K562 (cell line): ENCODE data around the gene CRTC3. TPM values are rescaled to one million over a fixed set of nuclear protein-coding genes. Genes with fewer than 3 reads are reported as not detected.

Source experiments
- ARID1B ChIP-seq: fragments of 450-650 bp; IDR thresholded peaks from 2 replicates; pipeline ENCODE4 v1.6.1; 2016; ENCODE audit warnings: antibody characterized with exemption, mild to moderate bottlenecking, inconsistent platforms
- ATF4 ChIP-seq: fragments of 450-650 bp; formaldehyde crosslinking; IDR thresholded peaks from 2 replicates; pipeline ENCODE4 v1.4.0; 2022; ENCODE audit warnings: mild to moderate bottlenecking, moderate library complexity
- EHMT2 ChIP-seq: fragments of 450-650 bp; IDR thresholded peaks from 2 replicates; pipeline ENCODE4 v1.6.1; 2018; ENCODE audit warnings: antibody characterized with exemption
- FOXA1 ChIP-seq: fragments of 450-650 bp; IDR thresholded peaks from 2 replicates; pipeline ENCODE4 v1.6.1; 2016; ENCODE audit warnings: mild to moderate bottlenecking, borderline replicate concordance
- HSF4 ChIP-seq: fragments of 250-450 bp; sonication (Bioruptor Pico); IDR thresholded peaks from 2 replicates; pipeline ENCODE4 v2.1.2; 2022; ENCODE audit warnings: mild to moderate bottlenecking, moderate library complexity, borderline replicate concordance
- IFI16 ChIP-seq: fragments of 250-450 bp; sonication (Bioruptor Pico); IDR thresholded peaks from 2 replicates; pipeline ENCODE4 v2.1.2; 2022; ENCODE audit warnings: mild to moderate bottlenecking, inconsistent platforms
- KDM5B ChIP-seq: fragments of 200-600 bp; sonication (generic); IDR thresholded peaks from 2 replicates; pipeline ENCODE4 v1.6.1; 2012; ENCODE audit warnings: low read depth, mild to moderate bottlenecking, moderate library complexity, low read length, control low read depth, inconsistent platforms; ENCODE audit not compliant: insufficient replicate concordance
- KLF16 ChIP-seq: IDR thresholded peaks from 2 replicates; pipeline ENCODE4 v1.6.1; 2016; ENCODE audit warnings: antibody characterized with exemption
- MTA3 ChIP-seq: fragments of 450-650 bp; formaldehyde crosslinking; IDR thresholded peaks from 2 replicates; pipeline ENCODE4 v1.6.1; 2017; ENCODE audit warnings: mild to moderate bottlenecking, borderline replicate concordance
- MXI1 ChIP-seq: IDR thresholded peaks from 2 replicates; pipeline ENCODE4 v1.6.1; 2011; ENCODE audit warnings: low read depth, mild to moderate bottlenecking, improper control_type of control experiment, low read length
- NEUROD1 ChIP-seq: fragments of 150-350 bp; IDR thresholded peaks from 2 replicates; pipeline ENCODE4 v1.6.1; 2014; ENCODE audit warnings: borderline replicate concordance, low read length, low read depth; ENCODE audit not compliant: partially characterized antibody
- NR1H2 ChIP-seq: sonication (generic); formaldehyde crosslinking; IDR thresholded peaks from 2 replicates; pipeline ENCODE4 v1.4.0; 2020; ENCODE audit warnings: mild to moderate bottlenecking, missing genetic modification reagents
- POLR2B ChIP-seq: fragments of 450-650 bp; IDR thresholded peaks from 2 replicates; pipeline ENCODE4 v1.6.1; 2018; ENCODE audit warnings: low read depth; ENCODE audit not compliant: partially characterized antibody
- RB1 ChIP-seq: fragments of 450-650 bp; IDR thresholded peaks from 2 replicates; pipeline ENCODE4 v1.6.1; 2017; ENCODE audit warnings: low read depth, mild to moderate bottlenecking
- SRSF3 ChIP-seq: fragments of 200-400 bp; formaldehyde crosslinking; IDR thresholded peaks from 2 replicates; pipeline ENCODE4 v1.6.1; 2016; ENCODE audit warnings: mild to moderate bottlenecking, low read length, moderate library complexity; ENCODE audit not compliant: insufficient read depth
- STAT5B ChIP-seq: fragments of 250-450 bp; sonication (Bioruptor Pico); IDR thresholded peaks from 2 replicates; pipeline ENCODE4 v1.8.0; 2021; ENCODE audit warnings: mild to moderate bottlenecking, inconsistent platforms
- TCF3 ChIP-seq: sonication (generic); formaldehyde crosslinking; IDR thresholded peaks from 2 replicates; pipeline ENCODE4 v1.4.0; 2020; ENCODE audit warnings: mild to moderate bottlenecking, missing genetic modification reagents
- TCFL5 ChIP-seq: fragments of 250-450 bp; sonication (Bioruptor Pico); conservative IDR thresholded peaks from 2 replicates; pipeline ENCODE4 v1.6.1; 2021; ENCODE audit warnings: mild to moderate bottlenecking, moderate library complexity, matching md5 sums
- ZSCAN29 ChIP-seq: fragments of 450-650 bp; IDR thresholded peaks from 2 replicates; pipeline ENCODE4 v1.6.1; 2017
- polyA plus RNA-seq, 8 experiments: library from polyadenylated mRNA; depleted of rRNA in 4 of 8; stranded (reverse) in 5 of 8; unstranded in 3 of 8; fragments of >200 nt; fragmentation: Nextera tagmentation in 2 of 8; fragmentation: Illumina TruSeq in 1 of 8; extraction: Ambion mirVana in 2 of 8; extraction: Trizol in 1 of 8; gene quantifications; 2 replicates each; pipeline versions ENCODE4 v1.2.1 to v1.2.3, GENCODE V29; 2011 to 2014; ENCODE audit warnings: inconsistent platforms in 1 of 8, missing spikeins in 1 of 8
- total RNA-seq, 7 experiments: library from RNA; depleted of rRNA in 6 of 7; stranded (reverse); fragments of >200 nt in 6 of 7; fragmentation: Illumina TruSeq in 2 of 7; extraction: Trizol in 2 of 7; gene quantifications; 2 replicates each; pipeline versions ENCODE4 v1.2.1 to v1.2.3, GENCODE V29; 2011 to 2021; ENCODE audit warnings: low replicate concordance in 1 of 7
- TF ChIP-seq, protein P1 (sequence below): fragments of 150-350 bp; conservative IDR thresholded peaks from 2 replicates; pipeline ENCODE4 v1.6.1; 2014; ENCODE audit warnings: low read length
- TF ChIP-seq, protein P2 (sequence below), 2 experiments: IDR thresholded peaks; 2 replicates each; pipeline ENCODE4 v1.6.1; 2011; ENCODE audit warnings: borderline replicate concordance in 1 of 2, control low read depth in 1 of 2, low read depth in 1 of 2, low read length in 1 of 2, mild to moderate bottlenecking in 1 of 2, mixed read lengths in 1 of 2, moderate library complexity in 1 of 2; ENCODE audit not compliant: insufficient read depth in 1 of 2, insufficient read length in 1 of 2, poor library complexity in 1 of 2, severe bottlenecking in 1 of 2; ENCODE audit errors: extremely low read depth in 1 of 2

Gene CRTC3
- total and polyA plus RNA-seq, 9 of the 15 experiments (the other 6 are each of a cell fraction or from before 2014, with no cell fraction given): 1.2 to 19.0 (median 11.6) TPM

- TF ChIP-seq TCFL5 (CRISPR knock-in tag) (peak; percentile 100), ZSCAN29 (no peak), KDM5B (no peak), TCF3 (CRISPR knock-in tag) (peak; percentile 41; the same call in 1 of the 2 replicates), POLR2B (peak; percentile 47), MXI1 (peak; percentile 88), RB1 (peak; percentile 89; the same call in 1 of the 2 replicates), STAT5B (CRISPR knock-in tag) (peak; percentile 99), ATF4 (CRISPR knock-in tag) (peak; percentile 100), SRSF3 (no peak), NR1H2 (no peak), NEUROD1 (peak; percentile 51), MTA3 (peak; percentile 83), ARID1B (peak; percentile 81), KLF16 (peak; percentile 59; the same call in 1 of the 2 replicates), IFI16 (peak; percentile 99), HSF4 (CRISPR knock-in tag) (peak; percentile 100), FOXA1 (no peak), EHMT2 (no peak)
- TF ChIP-seq, protein P1, sequence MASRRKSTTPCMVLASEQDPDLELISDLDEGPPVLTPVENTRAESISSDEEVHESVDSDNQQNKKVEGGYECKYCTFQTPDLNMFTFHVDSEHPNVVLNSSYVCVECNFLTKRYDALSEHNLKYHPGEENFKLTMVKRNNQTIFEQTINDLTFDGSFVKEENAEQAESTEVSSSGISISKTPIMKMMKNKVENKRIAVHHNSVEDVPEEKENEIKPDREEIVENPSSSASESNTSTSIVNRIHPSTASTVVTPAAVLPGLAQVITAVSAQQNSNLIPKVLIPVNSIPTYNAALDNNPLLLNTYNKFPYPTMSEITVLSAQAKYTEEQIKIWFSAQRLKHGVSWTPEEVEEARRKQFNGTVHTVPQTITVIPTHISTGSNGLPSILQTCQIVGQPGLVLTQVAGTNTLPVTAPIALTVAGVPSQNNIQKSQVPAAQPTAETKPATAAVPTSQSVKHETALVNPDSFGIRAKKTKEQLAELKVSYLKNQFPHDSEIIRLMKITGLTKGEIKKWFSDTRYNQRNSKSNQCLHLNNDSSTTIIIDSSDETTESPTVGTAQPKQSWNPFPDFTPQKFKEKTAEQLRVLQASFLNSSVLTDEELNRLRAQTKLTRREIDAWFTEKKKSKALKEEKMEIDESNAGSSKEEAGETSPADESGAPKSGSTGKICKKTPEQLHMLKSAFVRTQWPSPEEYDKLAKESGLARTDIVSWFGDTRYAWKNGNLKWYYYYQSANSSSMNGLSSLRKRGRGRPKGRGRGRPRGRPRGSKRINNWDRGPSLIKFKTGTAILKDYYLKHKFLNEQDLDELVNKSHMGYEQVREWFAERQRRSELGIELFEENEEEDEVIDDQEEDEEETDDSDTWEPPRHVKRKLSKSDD: no peak
- TF ChIP-seq, protein P2, sequence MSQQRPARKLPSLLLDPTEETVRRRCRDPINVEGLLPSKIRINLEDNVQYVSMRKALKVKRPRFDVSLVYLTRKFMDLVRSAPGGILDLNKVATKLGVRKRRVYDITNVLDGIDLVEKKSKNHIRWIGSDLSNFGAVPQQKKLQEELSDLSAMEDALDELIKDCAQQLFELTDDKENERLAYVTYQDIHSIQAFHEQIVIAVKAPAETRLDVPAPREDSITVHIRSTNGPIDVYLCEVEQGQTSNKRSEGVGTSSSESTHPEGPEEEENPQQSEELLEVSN (IDR thresholded peaks at IDR 0.05; ENCODE audit: borderline replicate concordance in 1 of 2, extremely low read depth in 1 of 2, insufficient read depth in 1 of 2, insufficient read length in 1 of 2, low read depth in 1 of 2, low read length in 1 of 2, poor library complexity in 1 of 2, severe bottlenecking in 1 of 2): peak in 1 of 2 experiments; percentile 21
Observed at GRCh38 chr15:90648137-90649070, 118.7 kb downstream of the CRTC3 start (continued).
